ENCODE results near the gene APOBEC3G.

The APOBEC3G gene

DNA sequence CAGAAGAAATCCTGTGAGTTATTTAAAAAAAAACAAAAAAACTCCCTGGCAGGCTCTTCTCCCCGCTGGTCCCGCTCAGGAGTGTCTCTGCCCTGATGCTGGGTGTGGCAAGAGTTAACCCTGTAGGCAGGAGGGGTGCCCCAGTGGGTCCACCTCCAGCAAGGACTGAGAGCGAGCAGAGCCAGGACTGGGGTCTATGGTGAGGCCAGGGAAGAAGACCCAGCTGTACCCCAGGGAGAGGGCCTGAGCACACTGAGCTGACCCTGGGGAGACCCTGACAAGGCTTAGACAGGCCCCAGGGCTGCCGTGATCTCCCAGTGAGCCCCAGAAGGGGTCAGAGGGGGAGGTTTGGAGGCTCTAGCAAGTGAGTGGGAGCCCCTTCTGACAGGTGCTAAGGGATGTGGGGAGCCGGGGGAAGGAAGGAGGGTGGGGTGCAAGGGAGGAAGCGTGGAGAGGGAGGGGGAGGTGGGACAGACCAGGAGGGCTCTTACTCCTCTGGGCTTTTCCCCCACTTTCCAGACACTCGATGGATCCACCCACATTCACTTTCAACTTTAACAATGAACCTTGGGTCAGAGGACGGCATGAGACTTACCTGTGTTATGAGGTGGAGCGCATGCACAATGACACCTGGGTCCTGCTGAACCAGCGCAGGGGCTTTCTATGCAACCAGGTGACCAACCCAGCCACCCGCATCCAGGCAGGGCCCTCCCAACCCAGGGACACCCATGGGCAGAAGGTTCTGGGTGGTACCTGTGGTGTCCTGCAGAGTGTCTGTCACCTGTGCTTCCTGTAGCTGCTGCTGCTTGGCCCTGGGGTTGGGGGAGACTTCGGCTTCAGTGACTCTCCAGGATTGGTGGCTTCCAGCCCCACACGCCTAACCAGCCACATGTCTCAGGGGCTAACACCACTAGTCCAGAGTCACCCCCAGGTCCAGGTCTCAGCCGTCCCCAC lies 6.4 kb downstream of the APOBEC3G start:
- Histone ChIP-seq H3K4me1 (ENCODE audit: control insufficient read depth, insufficient read depth, low read length) (peaks cover 14% of the 10 kb centered on the region), H3K4me3 (ENCODE audit: low read depth, low read length) (no peak overlapping the region), H3K9me3 (ENCODE audit: control insufficient read depth, insufficient read depth, low read depth, low read length) (no peaks in the 10 kb centered on the region), H3K36me3 (ENCODE audit: control insufficient read depth, insufficient read depth, low read length) (no peaks in the 10 kb centered on the region), H3K9ac (ENCODE audit: low read length) (no peak overlapping the region), H3K27ac (ENCODE audit: low read depth, low read length) (no peak overlapping the region), H3K27me3 (ENCODE audit: control insufficient read depth, insufficient read depth, low read length) (no peaks in the 10 kb centered on the region)

DNA sequence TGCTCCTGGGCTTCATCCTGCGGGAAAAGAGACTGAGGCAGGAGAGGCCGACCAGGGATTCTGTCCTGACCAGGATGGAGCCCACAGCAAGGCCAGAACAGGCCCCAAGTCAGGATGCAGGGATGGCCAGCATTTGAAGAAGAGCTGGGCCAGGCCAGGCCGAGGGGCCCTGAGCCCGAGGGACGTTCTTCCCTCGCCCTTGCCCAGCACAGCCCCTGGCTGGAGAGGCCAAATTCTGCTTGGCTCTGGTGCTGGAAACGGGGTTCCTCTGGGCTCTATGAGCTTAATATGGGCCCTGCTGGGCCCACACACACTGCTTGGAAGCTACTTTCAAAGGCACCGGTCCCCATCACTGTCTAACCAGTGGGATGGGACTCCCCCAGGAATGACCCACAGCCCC lies 7.6 kb downstream of the APOBEC3G start:
- Histone ChIP-seq H3K27me3 (ENCODE audit: control insufficient read depth, insufficient read depth, low read length) (no peaks in the 10 kb centered on the region), H3K9me3 (ENCODE audit: control insufficient read depth, insufficient read depth, low read depth, low read length) (no peaks in the 10 kb centered on the region), H3K27ac (ENCODE audit: low read depth, low read length) (no peak overlapping the region), H3K4me1 (ENCODE audit: control insufficient read depth, insufficient read depth, low read length) (peaks cover 18% of the 10 kb centered on the region), H3K9ac (ENCODE audit: low read length) (no peak overlapping the region), H3K36me3 (ENCODE audit: control insufficient read depth, insufficient read depth, low read length) (no peaks in the 10 kb centered on the region), H3K4me3 (ENCODE audit: low read depth, low read length) (no peak overlapping the region)

DNA sequence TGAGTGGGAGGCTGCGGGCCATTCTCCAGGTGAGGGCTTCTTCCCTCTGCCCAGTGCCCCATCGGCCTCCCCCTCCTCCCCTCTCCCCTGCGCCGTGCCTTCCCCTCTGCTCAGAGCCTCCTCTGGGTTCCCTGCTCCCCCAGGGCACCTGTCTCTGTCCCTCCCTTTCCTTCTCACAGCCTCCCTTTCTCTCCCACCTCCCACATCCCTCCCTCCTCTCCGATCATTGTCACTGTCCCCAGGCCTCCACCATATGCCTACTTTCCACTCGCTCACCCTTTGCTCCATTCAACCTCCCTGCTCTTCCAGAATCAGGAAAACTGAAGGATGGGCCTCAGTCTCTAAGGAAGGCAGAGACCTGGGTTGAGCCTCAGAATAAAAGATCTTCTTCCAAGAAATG lies 10.0 kb downstream of the APOBEC3G start:
- H3K4me1 ChIP-seq (ENCODE audit: control insufficient read depth, insufficient read depth, low read length) = peaks cover 18% of the 10 kb centered on the region
- no peak overlapping the region for H3K4me3 ChIP-seq (ENCODE audit: low read depth, low read length)
- no peak overlapping the region for H3K9ac ChIP-seq (ENCODE audit: low read length)
- H3K9me3 ChIP-seq (ENCODE audit: control insufficient read depth, insufficient read depth, low read depth, low read length) = no peaks in the 10 kb centered on the region
- no peaks in the 10 kb centered on the region for H3K36me3 ChIP-seq (ENCODE audit: control insufficient read depth, insufficient read depth, low read length)
- H3K27ac ChIP-seq (ENCODE audit: low read depth, low read length) = no peak overlapping the region
- H3K27me3 ChIP-seq (ENCODE audit: control insufficient read depth, insufficient read depth, low read length) = no peaks in the 10 kb centered on the region

DNA sequence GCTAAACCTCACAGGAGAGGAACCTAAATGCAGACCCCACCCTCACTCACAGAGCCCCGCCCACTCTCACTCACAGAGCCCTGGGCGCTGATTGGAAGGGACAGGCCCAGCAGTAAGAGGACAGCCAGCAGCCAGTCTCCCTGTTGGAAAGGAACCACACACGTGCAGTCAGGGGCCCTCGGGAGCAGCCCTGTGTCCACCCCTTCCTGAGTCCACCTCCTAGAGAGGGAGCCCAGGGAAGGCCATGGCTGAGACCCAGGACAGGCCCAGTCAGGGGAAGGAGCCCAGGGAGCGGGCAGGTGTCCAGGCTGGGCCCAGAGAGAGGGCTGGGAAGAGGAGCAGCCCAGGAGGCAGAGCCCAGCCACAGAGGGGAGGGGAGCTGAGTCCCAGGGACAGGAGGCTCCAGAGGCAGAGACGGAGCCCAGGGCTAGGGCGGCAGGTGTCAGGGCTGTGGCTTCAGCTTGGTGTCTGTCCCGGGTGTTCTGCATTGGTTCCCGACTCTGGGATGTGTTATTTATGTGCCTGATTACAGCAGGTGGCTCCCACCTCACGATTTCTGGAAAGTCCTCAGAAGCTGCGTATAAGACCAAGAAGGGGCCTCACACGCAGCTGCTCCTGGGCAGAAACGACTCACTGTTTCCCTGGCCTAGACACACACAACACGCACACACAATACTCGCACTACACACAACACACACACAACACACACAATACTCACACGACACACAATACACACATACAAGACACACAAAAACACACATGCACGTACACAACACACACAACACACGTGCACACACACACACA lies 11.0 kb downstream of the APOBEC3G start:
- Histone ChIP-seq H3K9me3 (ENCODE audit: control insufficient read depth, insufficient read depth, low read depth, low read length) (no peaks in the 10 kb centered on the region), H3K4me3 (ENCODE audit: low read depth, low read length) (no peak overlapping the region), H3K27me3 (ENCODE audit: control insufficient read depth, insufficient read depth, low read length) (no peaks in the 10 kb centered on the region), H3K9ac (ENCODE audit: low read length) (no peak overlapping the region), H3K4me1 (ENCODE audit: control insufficient read depth, insufficient read depth, low read length) (peaks cover 18% of the 10 kb centered on the region), H3K36me3 (ENCODE audit: control insufficient read depth, insufficient read depth, low read length) (no peaks in the 10 kb centered on the region), H3K27ac (ENCODE audit: low read depth, low read length) (no peak overlapping the region)

DNA sequence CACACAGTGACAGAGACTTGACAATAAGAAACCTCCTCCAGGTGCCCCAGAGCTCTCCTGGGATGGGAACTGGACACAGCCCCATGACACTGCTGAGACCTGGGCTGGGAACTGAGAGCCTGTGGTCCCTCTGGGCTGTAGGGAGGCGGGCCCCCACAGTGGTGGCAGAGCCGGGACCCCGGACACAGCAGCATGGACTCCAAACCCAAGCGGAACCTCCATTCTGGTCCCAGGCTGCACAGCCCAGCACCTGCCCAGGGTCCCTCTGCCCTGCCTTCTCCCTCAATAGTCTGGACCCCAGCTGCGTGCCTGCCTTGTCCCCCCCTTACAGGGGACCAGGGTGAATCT lies 11.6 kb downstream of the APOBEC3G start:
- Histone ChIP-seq H3K4me3 (ENCODE audit: low read depth, low read length) (no peak overlapping the region), H3K36me3 (ENCODE audit: control insufficient read depth, insufficient read depth, low read length) (no peaks in the 10 kb centered on the region), H3K9ac (ENCODE audit: low read length) (no peak overlapping the region), H3K27ac (ENCODE audit: low read depth, low read length) (no peak overlapping the region), H3K27me3 (ENCODE audit: control insufficient read depth, insufficient read depth, low read length) (no peaks in the 10 kb centered on the region), H3K9me3 (ENCODE audit: control insufficient read depth, insufficient read depth, low read depth, low read length) (no peaks in the 10 kb centered on the region), H3K4me1 (ENCODE audit: control insufficient read depth, insufficient read depth, low read length) (peaks cover 18% of the 10 kb centered on the region)

DNA sequence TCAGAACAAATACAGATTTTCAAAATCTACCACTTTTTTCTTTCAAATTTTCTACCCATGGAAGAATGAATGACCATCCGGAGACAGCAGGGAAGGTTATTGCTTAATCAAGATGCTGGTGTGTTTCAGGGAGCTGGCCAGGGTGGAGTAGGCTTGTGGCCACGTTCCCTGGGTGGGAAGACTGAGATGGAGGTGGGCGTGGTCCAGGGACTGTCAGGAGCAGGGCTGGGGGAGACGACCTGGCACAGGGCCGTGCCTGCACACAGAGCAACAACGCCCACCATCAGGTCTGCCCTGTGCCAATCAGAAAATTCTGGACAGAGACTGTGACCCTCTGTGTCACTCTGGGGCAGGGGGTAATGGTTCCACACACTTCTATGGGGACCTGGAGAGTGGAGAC lies 12.9 kb downstream of the APOBEC3G start:
- peaks cover 20% of the 10 kb centered on the region for H3K4me1 ChIP-seq (ENCODE audit: control insufficient read depth, insufficient read depth, low read length)
- H3K27me3 ChIP-seq (ENCODE audit: control insufficient read depth, insufficient read depth, low read length) = no peaks in the 10 kb centered on the region
- no peak overlapping the region for H3K27ac ChIP-seq (ENCODE audit: low read depth, low read length)
- H3K4me3 ChIP-seq (ENCODE audit: low read depth, low read length) = no peak overlapping the region
- no peaks in the 10 kb centered on the region for H3K9me3 ChIP-seq (ENCODE audit: control insufficient read depth, insufficient read depth, low read depth, low read length)
- H3K36me3 ChIP-seq (ENCODE audit: control insufficient read depth, insufficient read depth, low read length) = no peaks in the 10 kb centered on the region
- no peak overlapping the region for H3K9ac ChIP-seq (ENCODE audit: low read length)

DNA sequence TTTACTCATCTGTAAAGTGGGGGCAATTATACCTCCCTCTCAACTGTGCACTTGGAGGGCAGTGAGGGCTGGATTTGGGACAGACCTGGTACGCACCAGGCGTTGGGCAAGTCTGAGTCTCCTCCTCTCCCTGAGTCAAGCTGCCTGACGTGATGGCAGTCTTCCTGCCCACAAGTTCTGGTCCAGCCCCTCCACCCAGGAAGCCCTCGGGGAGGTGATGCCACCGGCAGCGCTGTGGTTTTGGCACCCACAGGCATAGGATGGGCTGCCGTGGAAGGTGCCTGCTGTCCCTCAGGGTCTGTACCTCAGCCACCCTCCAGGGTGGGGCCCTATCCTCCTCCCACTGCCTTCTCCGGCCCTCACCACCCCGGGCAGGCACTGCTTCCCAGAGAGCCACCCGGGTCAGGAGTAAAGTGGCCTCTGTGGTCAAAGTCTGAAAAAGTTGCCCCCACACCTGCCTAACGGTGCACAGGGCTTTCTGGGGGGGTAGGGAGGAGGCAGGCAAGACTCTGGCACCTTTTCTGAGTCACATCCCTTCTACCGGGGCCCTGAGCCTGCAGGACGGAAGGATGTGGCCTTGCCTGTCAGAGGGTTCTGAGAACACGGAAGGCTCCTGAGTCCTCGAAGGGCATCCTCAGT lies 13.5 kb downstream of the APOBEC3G start:
- H3K36me3 ChIP-seq (ENCODE audit: control insufficient read depth, insufficient read depth, low read length) = no peaks in the 10 kb centered on the region
- no peaks in the 10 kb centered on the region for H3K9me3 ChIP-seq (ENCODE audit: control insufficient read depth, insufficient read depth, low read depth, low read length)
- no peak overlapping the region for H3K9ac ChIP-seq (ENCODE audit: low read length)
- no peak overlapping the region for H3K4me3 ChIP-seq (ENCODE audit: low read depth, low read length)
- H3K27ac ChIP-seq (ENCODE audit: low read depth, low read length) = no peak overlapping the region
- H3K4me1 ChIP-seq (ENCODE audit: control insufficient read depth, insufficient read depth, low read length) = peaks cover 23% of the 10 kb centered on the region
- no peaks in the 10 kb centered on the region for H3K27me3 ChIP-seq (ENCODE audit: control insufficient read depth, insufficient read depth, low read length)

DNA sequence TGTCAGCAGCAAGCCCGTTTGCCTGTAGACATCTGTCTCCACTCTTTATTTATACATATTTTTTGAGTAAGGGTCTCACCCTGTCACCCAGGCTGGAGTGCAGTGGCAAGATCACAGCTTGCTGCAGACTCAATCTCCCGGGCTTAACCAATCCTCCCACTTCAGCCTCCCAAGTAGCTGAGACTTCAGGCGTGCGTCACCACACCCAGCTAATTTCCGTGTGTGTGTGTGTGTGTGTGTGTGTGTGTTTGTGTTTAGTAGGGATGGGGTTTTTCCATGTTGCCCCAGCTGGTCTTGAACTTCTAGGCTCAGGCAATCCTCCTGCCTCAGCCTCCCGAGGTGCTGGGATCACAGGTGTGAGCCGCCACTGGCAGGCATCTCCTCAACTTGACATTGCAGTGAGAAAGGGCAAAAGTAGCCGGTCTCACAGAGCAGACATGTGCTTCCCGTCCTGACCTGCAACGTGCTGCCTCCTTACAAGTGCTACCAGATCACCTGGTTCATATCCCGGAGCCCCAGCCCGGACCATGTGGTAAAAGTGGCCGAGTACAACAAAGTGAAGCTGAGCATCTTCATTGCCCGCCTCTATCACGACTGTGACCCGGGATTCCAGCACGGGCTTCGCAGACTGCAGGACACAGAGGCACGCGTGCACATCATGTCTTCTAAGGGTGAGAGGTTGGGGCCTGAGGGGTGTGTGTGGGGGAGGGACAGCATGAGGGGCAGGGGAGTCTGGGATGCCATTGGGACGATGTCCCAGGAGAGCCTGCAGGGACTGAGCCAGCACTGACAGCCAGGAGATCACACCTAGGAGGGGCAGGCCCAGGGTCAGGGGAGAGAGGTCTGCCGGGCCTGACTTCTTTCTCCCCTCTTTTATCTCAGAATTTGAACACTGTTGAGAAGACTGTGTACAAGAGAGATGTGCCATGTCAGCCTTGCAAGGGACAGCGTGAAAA lies 14.3 kb downstream of the APOBEC3G start:
- Histone ChIP-seq H3K4me3 (ENCODE audit: low read depth, low read length) (no peak overlapping the region), H3K27me3 (ENCODE audit: control insufficient read depth, insufficient read depth, low read length) (no peaks in the 10 kb centered on the region), H3K27ac (ENCODE audit: low read depth, low read length) (no peak overlapping the region), H3K9ac (ENCODE audit: low read length) (no peak overlapping the region), H3K4me1 (ENCODE audit: control insufficient read depth, insufficient read depth, low read length) (peaks cover 23% of the 10 kb centered on the region), H3K9me3 (ENCODE audit: control insufficient read depth, insufficient read depth, low read depth, low read length) (no peaks in the 10 kb centered on the region), H3K36me3 (ENCODE audit: control insufficient read depth, insufficient read depth, low read length) (no peaks in the 10 kb centered on the region)

DNA sequence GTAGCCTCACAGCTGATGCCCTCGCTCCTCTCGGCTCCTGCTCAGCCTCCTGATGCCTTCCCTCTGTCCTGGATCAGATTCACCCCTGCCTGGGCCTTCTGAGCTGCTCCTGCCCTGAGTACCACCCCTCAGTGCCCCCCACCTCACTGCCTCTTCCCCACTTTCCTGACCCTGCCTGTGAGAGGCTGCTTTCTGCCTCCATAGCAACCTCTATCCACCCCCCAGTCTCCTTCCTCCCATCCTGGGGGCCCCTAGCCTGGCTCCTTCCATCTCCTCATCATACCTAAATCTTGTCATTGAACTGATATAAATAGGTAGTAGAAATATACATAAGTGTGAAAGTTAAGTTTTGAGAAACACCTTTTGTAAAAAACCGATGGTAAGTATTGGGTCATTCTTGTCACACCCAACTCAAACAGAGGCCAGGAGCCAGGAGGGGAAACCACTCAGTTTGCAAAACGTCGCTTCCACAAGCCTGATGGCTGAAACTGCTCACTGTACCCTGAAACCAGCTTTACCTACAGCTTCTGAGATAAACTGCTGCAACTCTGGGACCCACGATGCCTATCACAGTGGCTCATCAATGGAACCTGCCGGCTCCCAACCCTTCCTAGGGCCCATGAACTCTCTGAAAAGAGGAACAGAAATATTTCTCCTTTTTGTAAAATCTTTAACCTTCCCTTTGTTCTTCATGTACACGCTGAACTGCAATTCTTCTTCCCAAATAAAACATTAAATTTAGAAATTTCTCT lies 15.2 kb downstream of the APOBEC3G start:
- Histone ChIP-seq H3K27me3 (ENCODE audit: control insufficient read depth, insufficient read depth, low read length) (no peaks in the 10 kb centered on the region), H3K36me3 (ENCODE audit: control insufficient read depth, insufficient read depth, low read length) (no peaks in the 10 kb centered on the region), H3K4me3 (ENCODE audit: low read depth, low read length) (no peak overlapping the region), H3K27ac (ENCODE audit: low read depth, low read length) (no peak overlapping the region), H3K9ac (ENCODE audit: low read length) (no peak overlapping the region), H3K4me1 (ENCODE audit: control insufficient read depth, insufficient read depth, low read length) (peaks cover 28% of the 10 kb centered on the region), H3K9me3 (ENCODE audit: control insufficient read depth, insufficient read depth, low read depth, low read length) (no peaks in the 10 kb centered on the region)

Data from HUES6 (cell line).